Kidney epithelial cell (primary cell): ENCODE data around the gene ZNF862. TPM values are rescaled to one million over a fixed set of nuclear protein-coding genes. Genes with fewer than 3 reads are reported as not detected.

Experiments
- DNase-seq: peaks from one replicate; pipeline ENCODE4 v3.0.0-alpha.2; 2010; ENCODE audit warnings: low read depth
- H3K27me3 ChIP-seq: 2 replicates; pipeline ENCODE4 v1.6.0; 2011; ENCODE audit warnings: low read length; ENCODE audit not compliant: control insufficient read depth, insufficient read depth
- H3K36me3 ChIP-seq: 2 replicates; pipeline ENCODE4 v1.5.1; 2011; ENCODE audit warnings: low read length; ENCODE audit not compliant: control insufficient read depth, insufficient read depth
- H3K4me3 ChIP-seq: 2 replicates; pipeline ENCODE4 v1.5.1; 2011; ENCODE audit warnings: low read depth, mild to moderate bottlenecking, control low read depth, low read length
- CTCF ChIP-seq: IDR thresholded peaks from 2 replicates; pipeline ENCODE4 v1.5.1; 2011; ENCODE audit warnings: mild to moderate bottlenecking, moderate library complexity, low read length, control low read depth, inconsistent platforms; ENCODE audit not compliant: insufficient read depth, poor library complexity, severe bottlenecking
- total RNA-seq: library from RNA; depleted of rRNA; stranded (reverse); fragments of >200 nt; gene quantifications from 2 replicates; pipeline ENCODE4 v1.2.3, GENCODE V29; 2015

Gene ZNF862
- total RNA-seq, 1 donor from 2014 or later: 7.2 TPM

GRCh38 chr7:149869291-149869650 is 31.1 kb downstream of the ZNF862 start:
- Histone ChIP-seq H3K4me3 (no peak overlapping the region), H3K36me3 (no peaks in the 10 kb centered on the region), H3K27me3 (no peaks in the 10 kb centered on the region)
- TF ChIP-seq CTCF: no peak
- DNase-seq: no peak

GRCh38 chr7:149869867-149870266 is 31.7 kb downstream of the ZNF862 start:
- no peak for DNase-seq
- no peak for TF ChIP-seq CTCF
- H3K4me3 ChIP-seq: no peak overlapping the region
- H3K27me3 ChIP-seq: no peaks in the 10 kb centered on the region
- no peaks in the 10 kb centered on the region for H3K36me3 ChIP-seq

GRCh38 chr7:149870274-149870673 is 32.1 kb downstream of the ZNF862 start:
- no peak for DNase-seq
- TF ChIP-seq CTCF: no peak
- H3K36me3 ChIP-seq: no peaks in the 10 kb centered on the region
- no peak overlapping the region for H3K4me3 ChIP-seq
- H3K27me3 ChIP-seq: no peaks in the 10 kb centered on the region

- no peak overlapping the region for H3K4me3 ChIP-seq
- H3K36me3 ChIP-seq: no peaks in the 10 kb centered on the region
- H3K27me3 ChIP-seq: no peaks in the 10 kb centered on the region
- TF ChIP-seq CTCF: no peak
- no peak for DNase-seq
Measured at GRCh38 chr7:149870701-149871483, 32.7 kb downstream of the ZNF862 start.

GRCh38 chr7:149871576-149871975 is 33.4 kb downstream of the ZNF862 start:
- Histone ChIP-seq H3K4me3 (no peak overlapping the region), H3K36me3 (no peaks in the 10 kb centered on the region), H3K27me3 (no peaks in the 10 kb centered on the region)
- no peak for DNase-seq
- TF ChIP-seq CTCF: no peak

GRCh38 chr7:149872419-149873073 is 34.4 kb downstream of the ZNF862 start:
- H3K27me3 ChIP-seq: no peaks in the 10 kb centered on the region
- TF ChIP-seq CTCF: peak; percentile 24
- peak; percentile 37 for DNase-seq
- peak overlapping the region; percentile 66 for H3K4me3 ChIP-seq
- no peaks in the 10 kb centered on the region for H3K36me3 ChIP-seq
